GM23248 (cell line): Measurements from ENCODE around the gene PPP1R9B. TPM values are rescaled to one million over a fixed set of nuclear protein-coding genes. Genes with fewer than 3 reads are reported as not detected.

Experiments used
- DNase-seq: peaks from one replicate; pipeline ENCODE4 v3.0.0-alpha.2; 2015
- H2AFZ ChIP-seq: fragments of 200-600 bp; sonication (generic); 2 replicates; pipeline ENCODE4 v1.6.1; 2016; ENCODE audit warnings: antibody characterized with exemption
- H3F3A ChIP-seq: fragments of 200-600 bp; sonication (generic); 2 replicates; pipeline ENCODE4 v1.6.1; 2016; ENCODE audit warnings: mild to moderate bottlenecking, antibody characterized with exemption, mixed run types; ENCODE audit not compliant: insufficient read depth
- H3K27ac ChIP-seq: fragments of 200-600 bp; sonication (generic); 2 replicates; pipeline ENCODE4 v1.5.1; 2016; ENCODE audit warnings: mild to moderate bottlenecking
- H3K27me3 ChIP-seq: fragments of 200-600 bp; sonication (generic); replicated peaks from 2 replicates; pipeline ENCODE4 v1.6.1; 2016; ENCODE audit warnings: mild to moderate bottlenecking; ENCODE audit not compliant: insufficient read depth
- H3K36me3 ChIP-seq: fragments of 200-600 bp; sonication (generic); 2 replicates; pipeline ENCODE4 v1.6.1; 2016; ENCODE audit warnings: low read depth, mild to moderate bottlenecking
- H3K4me1 ChIP-seq: fragments of 200-600 bp; sonication (generic); 2 replicates; pipeline ENCODE4 v1.6.1; 2016; ENCODE audit warnings: mild to moderate bottlenecking; ENCODE audit not compliant: insufficient read depth
- H3K4me2 ChIP-seq: fragments of 200-600 bp; sonication (generic); one replicate; pipeline ENCODE4 v1.6.1; 2016; ENCODE audit warnings: mild to moderate bottlenecking; ENCODE audit not compliant: unreplicated experiment
- H3K4me3 ChIP-seq: fragments of 200-600 bp; sonication (generic); 2 replicates; pipeline ENCODE4 v1.5.1; 2016; ENCODE audit warnings: mild to moderate bottlenecking
- H3K79me2 ChIP-seq: fragments of 200-600 bp; sonication (generic); 2 replicates; pipeline ENCODE4 v1.6.1; 2016; ENCODE audit warnings: mild to moderate bottlenecking; ENCODE audit not compliant: insufficient read depth
- H3K9ac ChIP-seq: fragments of 200-600 bp; sonication (generic); 2 replicates; pipeline ENCODE4 v1.6.1; 2016; ENCODE audit warnings: mild to moderate bottlenecking
- H3K9me2 ChIP-seq: fragments of 200-600 bp; sonication (generic); 2 replicates; pipeline ENCODE4 v1.6.1; 2016; ENCODE audit warnings: mixed run types, mild to moderate bottlenecking, moderate library complexity; ENCODE audit not compliant: insufficient read depth
- H3K9me3 ChIP-seq: fragments of 200-600 bp; sonication (generic); one replicate; pipeline ENCODE4 v1.6.1; 2017; ENCODE audit warnings: low read depth
- H4K20me1 ChIP-seq: fragments of 200-600 bp; sonication (generic); 2 replicates; pipeline ENCODE4 v1.6.0; 2016; ENCODE audit not compliant: insufficient read depth
- EZH2 ChIP-seq: fragments of 200-600 bp; sonication (generic); IDR thresholded peaks from 2 replicates; pipeline ENCODE4 v1.6.1; 2018; ENCODE audit warnings: antibody characterized with exemption, mild to moderate bottlenecking; ENCODE audit not compliant: insufficient read depth, poor library complexity, severe bottlenecking
- EZH2phosphoT487 ChIP-seq: fragments of 200-600 bp; sonication (generic); IDR thresholded peaks from 2 replicates; pipeline ENCODE4 v1.6.1; 2018; ENCODE audit warnings: antibody characterized with exemption, moderate library complexity, mild to moderate bottlenecking, low read depth; ENCODE audit not compliant: insufficient read depth
- WGBS, 2 experiments: methylation state at CpG; one replicate each; pipeline ENCODE4 v1.1.6; 2015 to 2017; ENCODE audit warnings: low lambda C conversion rate in 2 of 2, low coverage in 1 of 2; ENCODE audit errors: missing lambda C conversion rate in 2 of 2; 5-methylcytosine and 5-hydroxymethylcytosine counted together
- in situ Hi-C: fragments of 300-500 bp; cut with MboI; formaldehyde crosslinking; loops from 2 replicates; pipeline ENCODE4 v1.15.0; 2020
- polyA plus RNA-seq: library from polyadenylated mRNA; unstranded; fragments of >200 nt; fragmentation: Nextera tagmentation; extraction: Ambion mirVana; gene quantifications from 2 replicates; pipeline ENCODE4 v1.2.1, GENCODE V29; 2016
- total RNA-seq: library from RNA; depleted of rRNA; stranded (reverse); fragments of >200 nt; shearing (Covaris generic); gene quantifications from 2 replicates; pipeline ENCODE4 v1.2.3, GENCODE V29; 2014

Gene PPP1R9B
- total and polyA plus RNA-seq, 2 experiments from 2014 or later, result 2.3 to 69.4 TPM

DNA sequence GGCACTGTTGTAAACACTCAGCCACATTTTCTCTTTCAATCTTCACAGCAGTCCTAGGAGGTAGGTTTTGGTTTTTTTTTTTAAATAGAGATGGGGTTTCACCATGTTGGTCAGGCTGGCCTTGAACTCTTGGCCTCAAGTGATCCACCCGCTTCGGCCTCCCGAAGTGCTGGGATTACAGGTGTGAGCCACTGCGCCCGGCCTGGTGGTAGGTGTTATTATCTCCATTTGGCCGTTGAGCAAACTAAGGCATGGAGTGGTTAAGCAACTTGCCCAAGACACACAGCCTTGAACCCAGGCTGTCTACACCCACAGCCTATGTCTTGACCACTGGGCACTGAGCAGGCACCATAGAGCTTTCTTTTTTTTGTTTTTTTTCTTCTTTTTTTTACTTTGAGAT is 24.0 kb upstream of the PPP1R9B start:
- peaks cover 50% of the 10 kb centered on the region for H3F3A ChIP-seq
- in situ Hi-C loops, result loop anchor here (5.0 kb wide), 1 partner anchor 98 kb away; the partner anchor contains the start of gene TMEM92
- WGBS, 2 experiments, result 78 to 82% methylated on average over 6 of the region's 6 CpGs
- H3K27me3 ChIP-seq, result no peaks in the 10 kb centered on the region
- no peak overlapping the region for H3K4me3 ChIP-seq
- no peaks in the 10 kb centered on the region for H3K79me2 ChIP-seq
- no peak for DNase-seq
- no peaks in the 10 kb centered on the region for H3K9me3 ChIP-seq
- H3K27ac ChIP-seq, result peak overlapping the region; percentile 100
- no peaks in the 10 kb centered on the region for H4K20me1 ChIP-seq
- H3K4me2 ChIP-seq, result no peak overlapping the region
- peak overlapping the region; percentile 82 for H3K9ac ChIP-seq
- H3K36me3 ChIP-seq, result no peaks in the 10 kb centered on the region
- peaks cover 47% of the 10 kb centered on the region for H3K4me1 ChIP-seq
- no peaks in the 10 kb centered on the region for H3K9me2 ChIP-seq
- TF ChIP-seq EZH2phosphoT487, result no peak
- TF ChIP-seq EZH2, result no peak
- H2AFZ ChIP-seq, result no peak overlapping the region

DNA sequence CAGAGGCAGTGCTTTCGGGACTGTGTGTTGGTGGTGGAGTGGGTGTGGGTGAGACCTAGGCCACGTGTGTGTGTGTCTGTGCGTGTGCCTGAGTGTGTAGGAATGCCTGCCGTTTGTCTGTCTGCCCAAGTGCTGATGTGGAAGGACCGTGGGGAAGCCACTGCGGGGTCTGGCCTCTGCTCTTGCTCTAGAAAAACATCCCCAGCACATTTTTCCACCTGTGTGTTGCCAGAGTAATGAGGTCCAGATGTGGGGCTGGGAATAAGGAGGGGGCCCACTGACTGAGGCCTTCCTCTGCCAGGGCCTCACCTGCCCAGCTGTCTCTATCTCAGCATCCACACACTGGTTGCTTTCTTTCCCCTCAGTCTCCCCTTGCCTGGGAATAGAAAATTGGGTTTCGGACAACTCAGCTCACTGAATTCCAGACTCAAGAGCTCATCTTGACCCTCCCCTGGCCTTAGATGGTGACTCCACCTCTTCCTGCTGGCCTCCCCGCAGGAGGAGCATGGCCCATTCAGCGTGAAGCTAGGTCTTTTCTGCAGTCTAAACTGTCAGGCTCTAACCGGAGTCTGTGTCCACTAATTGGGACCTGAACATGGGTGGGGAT is 23.0 kb upstream of the PPP1R9B start:
- Histone ChIP-seq H3K9me2 (no peaks in the 10 kb centered on the region), H3K4me2 (peak overlapping the region; percentile 71), H3K4me3 (no peak overlapping the region), H3K9ac (peak overlapping the region; percentile 82), H3K79me2 (no peaks in the 10 kb centered on the region), H3K9me3 (no peaks in the 10 kb centered on the region), H3K36me3 (no peaks in the 10 kb centered on the region), H3F3A (peaks cover 43% of the 10 kb centered on the region), H3K4me1 (peaks cover 39% of the 10 kb centered on the region), H3K27ac (peak overlapping the region; percentile 100), H3K27me3 (no peaks in the 10 kb centered on the region), H4K20me1 (no peaks in the 10 kb centered on the region), H2AFZ (no peak overlapping the region)
- no peak for TF ChIP-seq EZH2
- no peak for TF ChIP-seq EZH2phosphoT487
- 9 to 14% methylated on average over 10 of the region's 10 CpGs for WGBS, 2 experiments
- in situ Hi-C loops, result loop anchor here (5.0 kb wide), 1 partner anchor 99 kb away; the partner anchor contains the start of gene TMEM92
- peak; percentile 96 for DNase-seq

DNA sequence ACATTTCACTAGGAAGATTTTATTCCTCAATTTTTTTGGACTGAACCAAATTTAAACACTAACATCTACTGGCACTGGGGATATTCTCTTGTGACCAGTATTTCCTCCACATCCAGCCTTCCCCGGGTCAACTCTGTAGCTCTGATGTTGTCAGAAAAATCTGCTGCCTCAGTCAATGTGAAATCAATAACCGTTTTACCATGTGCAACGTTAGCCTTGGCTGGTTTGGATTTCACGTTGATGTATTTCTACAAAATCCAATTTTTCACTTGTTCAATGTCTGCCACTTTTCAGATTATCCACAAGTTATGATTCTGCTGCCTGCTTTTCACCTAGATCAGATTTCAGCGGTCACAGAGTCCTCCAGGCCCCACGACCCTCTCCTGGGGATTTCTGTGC is 22.5 kb upstream of the PPP1R9B start:
- no peak for DNase-seq
- H3K79me2 ChIP-seq, result no peaks in the 10 kb centered on the region
- in situ Hi-C loops, result loop anchor here (5.0 kb wide), 1 partner anchor 99 kb away; the partner anchor contains the start of gene TMEM92
- peaks cover 43% of the 10 kb centered on the region for H3F3A ChIP-seq
- no peaks in the 10 kb centered on the region for H3K27me3 ChIP-seq
- no peak overlapping the region for H3K4me3 ChIP-seq
- H3K4me1 ChIP-seq, result peaks cover 35% of the 10 kb centered on the region
- no peak overlapping the region for H2AFZ ChIP-seq
- no peaks in the 10 kb centered on the region for H3K36me3 ChIP-seq
- WGBS, 2 experiments, result 24 to 30% methylated on average over 6 of the region's 6 CpGs
- no peaks in the 10 kb centered on the region for H3K9me2 ChIP-seq
- H4K20me1 ChIP-seq, result no peaks in the 10 kb centered on the region
- no peaks in the 10 kb centered on the region for H3K9me3 ChIP-seq
- H3K9ac ChIP-seq, result peak overlapping the region; percentile 82
- peak overlapping the region; percentile 100 for H3K27ac ChIP-seq
- H3K4me2 ChIP-seq, result peak overlapping the region; percentile 71
- TF ChIP-seq EZH2phosphoT487 (no peak), EZH2 (no peak)

DNA sequence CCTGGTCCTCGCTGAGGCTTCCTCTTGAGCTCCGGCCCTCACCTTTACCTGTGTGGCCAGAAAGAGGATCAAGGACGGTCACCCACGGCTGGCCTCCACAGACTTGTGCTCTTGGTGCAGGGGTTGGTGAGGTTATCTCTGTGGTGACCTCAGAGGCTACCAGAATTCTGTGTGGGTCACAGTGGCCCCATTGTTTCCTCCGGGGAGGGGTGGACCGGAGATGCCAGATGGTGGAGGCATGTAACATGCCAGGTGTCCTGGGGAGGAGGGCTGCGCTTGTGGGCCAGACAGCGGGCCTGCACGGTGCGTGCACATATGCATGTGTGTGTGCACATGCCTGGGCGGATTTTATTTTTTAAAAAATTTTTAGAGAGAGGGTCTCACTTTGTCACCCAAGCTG is 21.7 kb upstream of the PPP1R9B start:
- no peak for TF ChIP-seq EZH2
- TF ChIP-seq EZH2phosphoT487, result no peak
- H4K20me1 ChIP-seq, result no peaks in the 10 kb centered on the region
- no peaks in the 10 kb centered on the region for H3K9me3 ChIP-seq
- no peaks in the 10 kb centered on the region for H3K9me2 ChIP-seq
- no peak overlapping the region for H3K4me3 ChIP-seq
- H3K27me3 ChIP-seq, result no peaks in the 10 kb centered on the region
- H3K4me2 ChIP-seq, result no peak overlapping the region
- no peak for DNase-seq
- H3K9ac ChIP-seq, result no peak overlapping the region
- in situ Hi-C loops, result loop anchor here (5.0 kb wide), 1 partner anchor 100 kb away; the partner anchor contains the start of gene TMEM92
- H2AFZ ChIP-seq, result no peak overlapping the region
- peaks cover 27% of the 10 kb centered on the region for H3K4me1 ChIP-seq
- H3F3A ChIP-seq, result peaks cover 35% of the 10 kb centered on the region
- 93 to 94% methylated on average over 11 of the region's 11 CpGs for WGBS, 2 experiments
- no peaks in the 10 kb centered on the region for H3K36me3 ChIP-seq
- no peaks in the 10 kb centered on the region for H3K79me2 ChIP-seq
- no peak overlapping the region for H3K27ac ChIP-seq
